Activated T-helper 1 cell treated with anti-CD3 and anti-CD28 coated beads, Interleukin-2, amount 50 U/mL, for 16 hours (primary cell): ENCODE results near the gene CACNA1E.

Experiments used
- DNase-seq, 2 donors: peaks; one replicate each; pipeline ENCODE4 v3.0.0-alpha.2; 2020; ENCODE audit warnings: low read depth in 1 of 2, low spot score in 1 of 2

CACNA1E gene

DNA sequence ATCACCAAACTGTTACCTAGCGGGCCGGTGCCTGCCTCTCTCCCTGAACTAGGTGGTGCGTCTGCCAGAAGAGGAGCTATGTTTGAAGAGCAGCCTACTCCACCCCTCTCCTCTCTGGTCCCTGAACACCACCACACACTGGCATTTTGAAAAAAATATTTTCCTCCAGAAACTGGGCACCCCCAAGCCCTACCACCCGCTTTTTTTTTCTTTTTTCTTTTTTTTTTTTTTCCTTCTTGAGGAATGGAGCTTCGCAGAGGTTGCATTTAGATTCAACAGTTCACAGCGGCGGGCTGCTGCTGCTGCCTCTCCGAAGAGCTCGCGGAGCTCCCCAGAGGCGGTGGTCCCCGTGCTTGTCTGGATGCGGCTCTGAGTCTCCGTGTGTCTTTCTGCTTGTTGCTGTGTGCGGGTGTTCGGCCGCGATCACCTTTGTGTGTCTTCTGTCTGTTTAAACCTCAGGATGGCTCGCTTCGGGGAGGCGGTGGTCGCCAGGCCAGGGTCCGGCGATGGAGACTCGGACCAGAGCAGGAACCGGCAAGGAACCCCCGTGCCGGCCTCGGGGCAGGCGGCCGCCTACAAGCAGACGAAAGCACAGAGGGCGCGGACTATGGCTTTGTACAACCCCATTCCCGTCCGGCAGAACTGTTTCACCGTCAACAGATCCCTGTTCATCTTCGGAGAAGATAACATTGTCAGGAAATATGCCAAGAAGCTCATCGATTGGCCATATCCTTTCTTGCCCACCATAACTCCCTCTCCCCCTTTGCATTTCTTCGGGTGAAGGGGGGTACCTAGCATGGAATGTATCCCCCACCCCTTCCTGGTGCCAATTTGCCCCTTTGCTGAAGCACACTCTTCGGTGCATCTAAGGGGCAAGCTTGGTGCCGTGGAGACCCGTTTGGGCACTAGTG is at the start of gene CACNA1E:
Gene CACNA1E (plus strand): TSS at position 233 of the 911 bp plus-strand sequence. CDS start 228 bp downstream, at position 461.
- no peak for DNase-seq

DNA sequence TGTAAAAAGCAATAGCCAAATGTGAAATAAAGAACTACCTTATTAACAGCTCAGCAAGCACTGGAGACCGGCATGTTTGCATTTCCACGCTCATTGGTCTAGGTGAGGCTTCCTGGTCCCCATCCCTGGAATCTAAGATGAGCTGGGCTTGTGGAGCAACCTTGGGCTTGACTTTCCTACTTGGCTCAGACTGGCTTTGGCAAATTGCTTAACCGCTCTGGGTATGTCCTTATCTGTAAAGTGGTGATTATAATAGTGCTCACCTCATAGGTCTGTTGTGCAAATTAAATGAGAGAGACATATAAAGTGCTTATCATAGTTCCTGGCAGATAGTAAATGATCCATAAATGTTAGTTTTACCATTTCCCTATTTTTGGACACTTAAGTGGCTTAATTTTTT is 49.4 kb upstream of the CACNA1E start:
- no peak for DNase-seq

DNA sequence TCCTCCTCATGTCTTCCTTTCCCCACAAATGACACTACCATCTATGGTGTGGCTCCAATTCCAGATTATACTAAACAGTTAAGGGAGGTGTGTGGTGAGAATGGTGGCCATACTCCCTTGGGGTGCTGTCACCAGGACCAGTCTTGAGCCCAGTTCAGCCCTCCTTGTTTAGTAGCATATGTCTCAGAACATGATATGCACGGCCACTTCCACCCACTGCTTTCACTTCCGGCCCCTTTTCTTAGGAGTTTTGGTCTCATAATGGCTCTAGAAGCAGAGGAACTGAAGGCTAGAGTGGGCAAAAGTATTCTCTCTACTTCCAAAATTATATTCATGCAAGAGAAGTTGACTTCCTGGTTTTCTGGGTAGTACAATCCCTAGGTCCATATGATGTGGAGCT is 45.3 kb upstream of the CACNA1E start:
- DNase-seq = no peak

DNA sequence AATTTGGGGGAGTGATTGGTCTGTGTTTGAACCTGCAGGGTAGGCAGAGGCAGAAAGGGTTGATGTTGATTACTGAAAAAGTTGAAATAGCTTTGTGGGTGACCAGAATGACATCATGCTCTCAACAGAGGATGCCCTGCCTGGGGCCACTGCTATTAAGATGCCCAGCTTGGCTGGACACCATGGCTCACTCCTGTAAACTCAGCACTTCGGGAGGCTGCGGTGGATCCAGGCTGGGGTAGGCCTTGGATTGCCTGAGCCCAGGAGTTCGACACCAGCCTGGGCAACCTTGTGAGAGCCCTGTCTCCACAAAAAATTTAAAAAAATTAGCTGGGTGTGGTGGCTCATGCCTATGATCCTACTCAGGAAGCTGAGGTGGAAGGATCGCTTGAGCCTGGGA is 42.8 kb upstream of the CACNA1E start:
- DNase-seq = no peak

DNA sequence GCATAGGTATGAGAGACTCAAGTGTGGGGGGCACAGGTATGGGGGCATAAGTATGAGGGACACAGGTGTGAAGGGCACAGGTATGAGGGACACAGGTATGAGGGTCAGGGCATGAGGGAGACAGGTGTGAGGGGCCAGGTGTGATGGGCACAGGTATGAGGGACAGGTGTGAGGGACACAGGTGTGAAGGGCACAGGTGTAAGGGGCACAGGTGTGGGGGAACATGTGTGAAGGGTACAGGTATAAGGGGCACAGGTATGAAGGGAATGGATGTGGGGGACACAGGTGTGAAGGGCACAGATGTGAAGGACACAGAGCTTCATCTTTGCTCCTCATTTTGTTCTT is 41.2 kb upstream of the CACNA1E start:
- no peak for DNase-seq

DNA sequence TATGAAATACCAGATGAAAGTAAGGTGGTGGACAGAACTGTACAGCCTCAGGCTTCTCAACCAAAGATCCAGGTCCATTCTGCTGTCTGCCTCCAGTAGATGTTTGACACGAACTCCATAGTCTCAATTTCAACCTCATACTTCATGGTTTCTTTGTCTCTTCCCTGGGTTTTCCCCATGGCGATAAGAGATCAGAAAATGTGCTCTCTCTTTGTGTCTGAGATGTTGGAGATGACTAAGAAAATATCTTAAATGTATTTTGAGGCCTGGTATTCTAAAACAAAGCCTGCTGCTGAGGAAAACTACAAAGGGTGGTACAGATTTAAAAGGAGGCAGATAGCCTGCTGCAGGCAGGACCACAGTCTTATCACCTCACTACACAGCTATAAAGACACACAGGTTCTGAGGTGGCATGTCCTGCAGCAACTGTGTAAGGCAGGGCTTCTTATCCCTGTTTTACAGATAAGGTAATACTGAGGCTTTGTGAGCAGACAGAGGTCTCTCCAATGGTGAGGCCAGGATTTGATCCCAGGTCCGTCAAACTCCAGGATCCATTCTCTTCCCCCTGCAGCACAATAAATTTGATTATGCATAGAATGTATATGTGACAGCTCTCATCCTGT is 40.0 kb upstream of the CACNA1E start:
- DNase-seq = no peak

DNA sequence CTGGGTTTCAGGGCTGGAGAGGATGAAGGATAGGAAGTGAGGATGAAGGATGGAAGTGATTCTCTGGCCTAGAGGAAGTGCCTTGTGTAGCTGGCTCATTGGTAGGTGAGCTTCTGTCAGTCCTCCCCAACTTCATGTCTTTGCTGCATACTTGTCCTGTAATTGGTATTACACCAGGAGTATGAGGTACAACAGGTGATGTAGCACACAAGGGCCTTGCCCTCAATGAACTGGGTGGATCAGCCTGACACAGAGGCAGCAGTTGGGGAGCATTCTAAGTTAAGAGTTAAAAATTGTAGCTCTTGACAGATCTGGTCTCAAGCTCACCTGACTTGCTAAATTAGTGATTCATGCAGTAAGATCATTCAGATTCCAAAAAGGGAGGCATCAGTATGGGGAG is 37.9 kb upstream of the CACNA1E start:
- no peak for DNase-seq

DNA sequence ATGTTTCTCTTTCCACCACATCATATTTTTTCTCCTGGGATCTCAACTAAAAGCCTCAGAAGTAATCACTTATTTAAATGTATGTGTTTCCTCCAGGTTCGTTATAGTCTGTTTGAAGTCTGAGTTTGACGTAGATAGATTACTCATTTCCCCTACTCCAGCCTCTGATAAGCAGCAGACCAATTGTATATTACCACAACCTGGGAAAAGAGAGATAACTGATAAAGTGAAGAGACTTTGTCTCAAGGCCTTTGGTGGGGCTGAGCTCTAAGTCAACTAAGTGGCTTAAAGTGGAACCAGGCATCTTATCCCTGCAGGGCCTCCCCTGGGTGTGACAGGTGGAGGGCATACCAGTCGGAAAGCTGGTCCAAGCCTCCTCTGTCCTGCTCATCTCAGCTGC is 34.9 kb upstream of the CACNA1E start:
- DNase-seq = no peak

DNA sequence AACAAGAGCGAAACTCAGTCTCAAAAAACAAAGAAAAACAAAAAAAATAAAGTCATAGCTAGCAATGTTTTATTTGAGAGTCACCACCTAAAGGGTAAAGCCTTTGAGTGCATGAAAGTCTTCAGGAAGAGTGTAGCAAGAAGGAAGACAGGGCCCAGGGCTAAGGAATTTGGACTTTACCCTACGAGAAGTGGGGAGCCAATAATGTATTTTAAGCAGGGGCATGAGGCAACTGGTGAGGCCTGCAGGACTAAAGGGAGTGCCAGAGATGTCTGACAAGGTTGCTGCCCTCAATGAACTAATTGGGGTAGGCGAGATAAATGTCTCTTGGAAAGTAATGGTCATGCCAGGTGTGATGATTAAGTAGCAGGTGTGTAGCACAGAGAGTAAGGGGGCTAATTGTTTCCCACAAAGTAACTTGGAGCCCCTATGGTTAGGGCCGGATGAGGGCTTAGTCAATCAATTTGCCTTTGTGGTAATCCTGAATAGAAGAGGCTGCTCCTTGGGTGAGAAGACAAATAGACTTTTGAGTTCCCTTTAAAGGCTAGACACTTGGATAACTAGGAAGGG is 31.6 kb upstream of the CACNA1E start:
- no peak for DNase-seq

DNA sequence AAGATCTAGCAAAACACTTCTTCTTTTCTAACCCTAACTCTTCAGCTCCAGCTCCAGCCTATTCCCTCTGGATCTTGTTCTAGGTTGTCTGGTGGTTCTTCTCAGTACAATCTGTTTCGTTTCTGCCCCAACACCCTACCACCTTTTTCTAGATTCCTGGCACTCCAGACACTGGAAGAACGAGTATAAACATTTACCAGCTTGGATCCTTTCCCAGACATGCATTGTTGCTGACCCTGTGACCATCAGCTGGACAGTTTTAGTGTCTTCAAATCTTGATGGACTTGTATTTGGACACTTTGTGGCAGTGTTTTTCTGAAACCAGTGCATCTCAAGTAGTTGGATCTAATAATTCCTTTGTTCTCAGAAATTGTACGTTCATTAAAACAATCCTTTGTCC is 30.6 kb upstream of the CACNA1E start:
- no peak for DNase-seq

DNA sequence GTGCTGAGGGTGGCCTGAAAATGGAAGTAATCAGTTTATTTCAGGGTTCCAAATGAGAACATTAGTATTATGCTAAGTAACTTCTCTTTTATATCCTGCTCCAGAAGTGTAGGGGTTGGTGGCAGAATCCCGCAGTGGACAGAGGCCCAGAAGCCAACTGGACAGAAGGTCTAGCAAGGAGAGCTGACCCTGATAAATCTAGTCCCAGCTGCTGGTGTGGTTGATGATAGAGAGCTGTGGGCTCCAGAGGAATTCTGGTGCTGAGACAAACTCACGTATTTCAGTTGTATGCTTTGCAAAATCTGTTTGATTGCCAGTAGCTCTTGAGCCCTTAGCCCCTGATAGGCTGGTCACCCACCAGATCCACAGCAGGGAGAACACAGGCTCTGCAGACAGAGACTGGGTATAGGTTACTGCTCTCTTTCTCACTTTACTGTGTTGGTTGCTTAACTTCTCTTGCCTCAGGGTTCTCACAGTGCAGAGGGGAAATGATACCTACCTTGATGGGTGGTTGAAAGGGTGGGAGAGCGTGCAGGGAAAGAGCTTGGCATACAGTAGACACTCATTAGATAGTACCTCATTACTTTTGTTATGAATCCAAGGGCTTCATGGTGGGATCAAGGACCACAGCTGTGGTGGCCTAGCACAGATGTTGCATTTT is 29.6 kb upstream of the CACNA1E start:
- no peak for DNase-seq

DNA sequence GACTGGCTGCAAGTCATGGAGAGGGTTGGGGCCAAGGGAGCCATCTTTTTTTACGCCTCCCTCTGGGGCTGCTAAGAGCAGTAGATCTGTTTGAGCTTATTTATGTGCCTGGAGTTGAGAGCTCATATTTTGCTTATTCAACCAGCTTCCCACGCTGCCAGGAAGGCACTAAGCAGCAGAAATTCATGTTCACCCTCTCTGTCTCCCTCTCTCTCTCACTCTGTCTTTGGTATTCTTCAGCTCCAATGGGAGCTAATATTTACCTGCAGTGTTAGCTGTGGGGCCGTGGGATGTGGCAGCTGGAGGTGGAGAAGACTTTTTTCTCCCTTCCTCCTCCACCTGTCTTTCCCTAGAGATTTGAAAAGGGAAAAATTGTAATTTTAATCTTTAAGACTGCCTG is 26.8 kb upstream of the CACNA1E start:
- DNase-seq = no peak

DNA sequence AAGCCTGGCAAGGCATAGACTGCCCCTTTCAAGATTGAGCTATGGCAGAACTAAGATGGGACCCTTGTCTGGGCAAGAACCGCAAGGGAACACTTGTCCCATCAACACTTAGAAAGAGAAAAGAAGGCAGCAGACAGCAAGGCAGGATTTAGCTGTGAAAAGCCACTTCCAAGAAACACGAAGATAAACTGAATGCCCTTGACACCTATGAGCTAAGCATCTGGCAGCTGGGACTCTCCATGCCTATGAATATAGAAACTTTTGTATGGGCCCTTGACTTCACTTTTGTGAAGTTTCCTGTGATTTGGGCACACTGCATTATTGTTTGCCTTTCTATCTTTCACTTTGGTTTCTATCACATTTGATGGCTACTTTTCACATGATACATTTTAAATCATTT is 24.9 kb upstream of the CACNA1E start:
- DNase-seq = no peak

DNA sequence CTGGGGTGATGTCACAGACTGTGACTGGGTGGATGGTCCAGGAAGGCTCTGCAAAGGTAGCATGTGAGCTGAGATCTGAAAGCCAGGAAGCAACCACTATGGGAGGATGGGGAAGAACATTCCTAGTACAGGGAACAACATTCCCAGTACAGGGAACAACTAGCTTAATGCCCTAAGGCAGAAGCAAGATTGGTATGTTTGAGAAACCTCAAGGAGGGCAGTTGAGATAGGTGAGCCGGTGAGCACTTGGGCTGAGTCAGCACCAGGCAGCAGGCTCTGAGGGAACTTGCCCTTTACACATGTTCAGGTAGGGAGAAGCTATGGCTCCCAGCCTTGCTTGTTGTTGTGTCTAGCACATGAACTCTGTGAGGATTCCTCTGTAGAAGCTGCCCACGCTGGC is 24.2 kb upstream of the CACNA1E start:
- DNase-seq = no peak

DNA sequence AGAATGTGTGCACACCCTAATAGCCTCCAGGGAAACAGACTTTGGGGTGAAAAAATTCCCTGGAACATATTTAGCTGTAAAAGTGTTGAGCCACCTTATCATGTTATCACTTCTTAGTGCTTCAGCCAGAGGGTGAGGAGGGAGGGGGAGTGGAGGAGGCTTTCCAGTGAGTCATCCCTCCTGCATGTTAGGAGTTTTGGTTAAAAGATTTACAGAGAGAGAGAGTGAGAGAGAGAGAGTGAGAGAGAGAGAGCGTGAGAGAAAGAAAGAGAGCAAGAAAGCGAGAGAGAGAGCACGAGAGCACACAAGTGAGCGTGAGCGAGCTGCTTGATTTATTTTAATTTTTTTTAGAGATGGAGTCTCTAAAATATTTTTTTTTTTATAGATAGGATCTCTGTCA is 13.5 kb upstream of the CACNA1E start:
- no peak for DNase-seq

DNA sequence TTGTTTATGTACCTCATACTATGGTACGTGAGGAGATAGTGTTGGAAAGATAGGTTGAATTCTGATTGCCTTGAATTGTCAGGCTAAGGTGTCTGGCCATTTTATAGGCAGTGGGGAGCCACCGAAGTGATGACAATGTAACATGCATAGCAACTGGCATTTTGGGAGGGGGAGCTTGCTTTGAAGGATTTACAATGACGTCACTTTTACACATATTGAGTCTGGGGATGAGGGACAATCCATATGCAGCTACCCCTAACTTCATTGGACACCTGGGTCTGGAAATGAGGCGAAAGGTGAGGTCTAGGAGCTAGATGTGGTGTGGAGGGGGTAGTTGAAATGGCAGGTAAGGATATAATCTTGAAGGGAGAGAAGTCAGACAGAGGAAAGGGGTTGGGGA is 7.7 kb upstream of the CACNA1E start:
- DNase-seq = no peak

DNA sequence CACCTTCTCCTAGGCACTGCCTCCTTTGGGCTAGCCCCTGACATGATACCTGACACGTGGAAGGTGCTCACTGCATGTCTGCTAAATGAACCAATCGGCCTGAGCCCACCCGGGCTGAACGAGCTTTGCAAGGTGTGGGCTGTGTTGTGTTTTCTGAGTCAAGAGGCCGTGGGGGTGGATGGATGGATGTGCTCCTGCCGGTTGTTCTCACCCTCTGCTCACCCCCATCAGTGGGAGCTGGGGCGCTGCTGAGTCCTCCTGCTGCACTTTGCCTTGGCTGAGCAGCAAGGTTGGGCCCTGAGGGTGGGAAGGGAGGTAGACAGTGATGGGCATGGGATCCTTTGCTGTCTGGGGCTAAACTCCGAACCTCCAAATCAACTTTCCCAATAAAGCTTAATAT is 6.7 kb upstream of the CACNA1E start:
- no peak for DNase-seq

DNA sequence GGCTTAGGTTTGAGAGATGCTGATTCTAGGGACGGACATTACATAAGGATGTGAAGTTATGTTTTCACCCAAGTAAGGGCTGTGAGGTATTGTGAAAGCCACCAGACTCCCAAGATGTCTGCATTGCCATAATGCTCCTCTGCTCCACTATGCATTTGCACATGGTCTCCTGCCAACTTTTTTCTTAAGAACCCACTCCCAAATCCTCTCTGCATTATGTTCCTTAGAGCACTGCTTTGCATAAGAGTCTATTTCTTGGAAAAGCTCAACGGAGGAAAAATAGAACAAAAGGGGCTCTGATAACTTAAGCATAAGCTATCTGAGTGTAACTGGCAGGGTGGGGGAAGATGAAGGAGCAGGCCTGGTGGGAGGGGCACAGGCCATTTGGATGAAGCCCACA is 5.0 kb upstream of the CACNA1E start:
- no peak for DNase-seq

DNA sequence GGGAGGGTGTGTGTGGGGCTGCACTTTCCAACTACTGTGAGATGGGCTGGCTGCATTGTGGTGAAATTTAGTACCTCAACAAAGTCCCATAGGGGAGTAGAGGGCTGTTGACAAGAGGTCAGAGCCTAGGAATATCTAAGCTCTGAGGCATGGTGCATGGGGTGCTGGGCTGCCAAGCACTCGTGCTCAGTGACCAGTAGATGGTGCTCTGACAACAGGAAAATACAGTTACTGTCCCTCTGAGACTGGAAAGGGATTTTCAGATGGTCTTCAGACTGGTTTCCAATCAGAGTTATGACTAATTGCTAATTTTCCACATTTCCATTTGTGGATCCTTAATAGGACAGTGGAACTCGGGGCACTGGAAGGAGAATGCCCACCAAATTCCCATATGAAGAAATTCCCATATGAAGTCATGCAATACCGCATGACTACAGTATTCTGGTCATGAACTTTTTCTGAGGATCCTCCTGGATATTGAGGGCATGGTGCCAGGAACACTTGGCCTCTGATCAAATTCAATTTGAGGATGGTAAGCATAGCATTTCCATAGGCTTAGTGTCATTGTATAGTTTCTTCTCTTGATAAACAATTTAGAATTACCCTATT is 4.1 kb upstream of the CACNA1E start:
- DNase-seq = no peak

DNA sequence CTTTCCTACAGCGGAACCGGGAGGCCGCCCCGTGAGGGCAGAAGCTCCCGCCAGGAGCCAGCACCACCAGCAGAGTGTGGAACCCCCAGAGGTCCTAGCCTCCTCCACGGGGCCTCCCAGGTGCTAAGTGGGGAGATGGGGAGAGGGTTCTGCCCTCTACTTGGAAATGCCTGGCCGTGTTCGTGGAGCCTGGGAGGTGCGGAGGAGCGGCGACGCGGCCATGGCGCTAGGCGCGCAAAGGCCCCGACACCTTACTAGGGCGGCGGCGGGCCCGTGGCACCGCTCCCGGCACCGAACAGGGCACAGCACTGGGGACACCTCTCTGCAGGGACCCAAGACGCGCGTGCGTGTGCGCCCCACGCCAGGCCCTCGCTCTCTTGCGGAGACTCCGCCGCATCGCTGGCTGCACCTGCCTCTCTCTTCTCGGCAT is 1.3 kb upstream of the CACNA1E start:
- DNase-seq = no peak

DNA sequence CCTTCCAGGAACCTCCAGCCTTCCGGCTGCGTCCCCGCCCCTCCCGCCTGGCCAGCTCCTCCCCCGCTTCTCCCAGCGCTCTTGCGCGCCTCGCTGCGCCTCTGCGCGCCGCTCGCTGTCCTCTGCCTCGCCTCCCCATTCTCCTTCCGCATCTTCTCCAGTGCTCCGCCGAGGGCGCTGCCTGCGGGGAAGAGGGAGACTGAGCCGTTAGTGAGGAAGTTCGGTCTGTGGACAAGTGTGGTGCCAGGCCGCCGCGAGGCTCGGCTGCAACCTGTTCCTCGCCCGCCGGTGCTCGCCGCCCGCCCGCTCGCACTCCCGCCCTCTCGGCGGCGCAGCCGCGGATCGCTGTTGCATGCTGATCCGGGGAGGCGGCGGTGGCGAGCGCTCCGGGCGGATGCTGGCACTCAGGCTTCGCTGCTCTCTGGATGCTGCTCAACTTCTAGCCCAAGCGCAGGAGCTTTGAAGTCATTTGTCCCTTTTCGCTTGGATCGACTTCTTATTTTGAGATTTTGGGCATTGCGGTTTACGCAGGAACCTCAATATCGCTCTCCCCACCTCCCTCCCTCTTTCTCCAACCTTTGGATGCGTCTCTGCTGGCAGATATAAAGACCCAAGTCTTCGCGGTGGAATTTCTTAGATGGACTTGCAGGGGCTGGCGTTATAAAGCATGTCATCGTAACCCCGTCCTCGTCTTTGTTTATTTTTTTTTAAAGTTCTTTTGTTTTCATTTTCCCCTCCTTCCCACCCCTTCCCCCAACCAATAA is 614 bp upstream of the CACNA1E start:
- DNase-seq = no peak
